Measurements from ENCODE around the gene KRT32.

KRT32 gene

DNA sequence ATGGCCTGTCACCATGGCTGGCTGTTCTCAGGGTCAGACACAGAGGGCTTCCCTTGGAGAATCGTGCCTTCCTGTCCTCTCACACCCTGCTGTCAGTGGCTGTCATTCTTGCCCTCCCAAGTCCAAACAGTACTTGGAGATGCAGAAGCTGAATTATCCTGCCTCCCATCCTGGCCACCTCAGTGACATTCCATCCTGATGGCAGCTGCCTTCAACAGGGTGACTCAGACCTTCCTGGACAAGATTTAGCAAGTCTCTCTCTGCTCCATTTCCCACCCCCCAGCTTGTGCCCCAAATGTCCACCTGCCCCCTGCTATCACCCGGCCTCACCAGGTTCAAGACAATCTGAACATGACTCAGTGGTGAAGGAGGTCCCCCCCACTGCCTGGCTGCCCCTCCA, 27.3 kb upstream of the KRT32 start:
- no peak for DNase-seq (ENCODE audit: low read depth)
- no peak overlapping the region for H3K4me3 ChIP-seq (ENCODE audit: low read depth, low read length)
- in situ Hi-C loops (cut with HindIII; ENCODE audit: low sequenced_read_pairs) = no loop called here
- TF ChIP-seq, protein P1, sequence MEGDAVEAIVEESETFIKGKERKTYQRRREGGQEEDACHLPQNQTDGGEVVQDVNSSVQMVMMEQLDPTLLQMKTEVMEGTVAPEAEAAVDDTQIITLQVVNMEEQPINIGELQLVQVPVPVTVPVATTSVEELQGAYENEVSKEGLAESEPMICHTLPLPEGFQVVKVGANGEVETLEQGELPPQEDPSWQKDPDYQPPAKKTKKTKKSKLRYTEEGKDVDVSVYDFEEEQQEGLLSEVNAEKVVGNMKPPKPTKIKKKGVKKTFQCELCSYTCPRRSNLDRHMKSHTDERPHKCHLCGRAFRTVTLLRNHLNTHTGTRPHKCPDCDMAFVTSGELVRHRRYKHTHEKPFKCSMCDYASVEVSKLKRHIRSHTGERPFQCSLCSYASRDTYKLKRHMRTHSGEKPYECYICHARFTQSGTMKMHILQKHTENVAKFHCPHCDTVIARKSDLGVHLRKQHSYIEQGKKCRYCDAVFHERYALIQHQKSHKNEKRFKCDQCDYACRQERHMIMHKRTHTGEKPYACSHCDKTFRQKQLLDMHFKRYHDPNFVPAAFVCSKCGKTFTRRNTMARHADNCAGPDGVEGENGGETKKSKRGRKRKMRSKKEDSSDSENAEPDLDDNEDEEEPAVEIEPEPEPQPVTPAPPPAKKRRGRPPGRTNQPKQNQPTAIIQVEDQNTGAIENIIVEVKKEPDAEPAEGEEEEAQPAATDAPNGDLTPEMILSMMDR (IDR thresholded peaks at IDR 0.05; ENCODE audit: low read depth, low read length, missing control alignments) = no peak

- H3K4me3 ChIP-seq (ENCODE audit: low read depth, low read length) = no peak overlapping the region
- peak; percentile 19 for DNase-seq (ENCODE audit: low read depth)
- in situ Hi-C loops (cut with HindIII; ENCODE audit: low sequenced_read_pairs) = no loop called here
- TF ChIP-seq, protein P1 (IDR thresholded peaks at IDR 0.05; ENCODE audit: low read depth, low read length, missing control alignments) = no peak
These were observed 25.6 kb upstream of the KRT32 start for GRCh38 chr17:41492771-41493170.

GRCh38 chr17:41492351-41492750, 25.2 kb upstream of the KRT32 start:
- TF ChIP-seq, protein P1 (IDR thresholded peaks at IDR 0.05; ENCODE audit: low read depth, low read length, missing control alignments) = no peak
- DNase-seq (ENCODE audit: low read depth) = no peak
- H3K4me3 ChIP-seq (ENCODE audit: low read depth, low read length) = no peak overlapping the region
- in situ Hi-C loops (cut with HindIII; ENCODE audit: low sequenced_read_pairs) = no loop called here

- in situ Hi-C loops (cut with HindIII; ENCODE audit: low sequenced_read_pairs) = no loop called here
- TF ChIP-seq, protein P1 (IDR thresholded peaks at IDR 0.05; ENCODE audit: low read depth, low read length, missing control alignments) = no peak
- no peak overlapping the region for H3K4me3 ChIP-seq (ENCODE audit: low read depth, low read length)
- DNase-seq (ENCODE audit: low read depth) = no peak
These were observed 24.3 kb upstream of the KRT32 start for GRCh38 chr17:41491476-41491875.

- DNase-seq (ENCODE audit: low read depth) = no peak
- TF ChIP-seq, protein P1 (IDR thresholded peaks at IDR 0.05; ENCODE audit: low read depth, low read length, missing control alignments) = no peak
- in situ Hi-C loops (cut with HindIII; ENCODE audit: low sequenced_read_pairs) = no loop called here
- no peak overlapping the region for H3K4me3 ChIP-seq (ENCODE audit: low read depth, low read length)
These were observed 23.1 kb upstream of the KRT32 start for GRCh38 chr17:41490000-41490990.

DNA sequence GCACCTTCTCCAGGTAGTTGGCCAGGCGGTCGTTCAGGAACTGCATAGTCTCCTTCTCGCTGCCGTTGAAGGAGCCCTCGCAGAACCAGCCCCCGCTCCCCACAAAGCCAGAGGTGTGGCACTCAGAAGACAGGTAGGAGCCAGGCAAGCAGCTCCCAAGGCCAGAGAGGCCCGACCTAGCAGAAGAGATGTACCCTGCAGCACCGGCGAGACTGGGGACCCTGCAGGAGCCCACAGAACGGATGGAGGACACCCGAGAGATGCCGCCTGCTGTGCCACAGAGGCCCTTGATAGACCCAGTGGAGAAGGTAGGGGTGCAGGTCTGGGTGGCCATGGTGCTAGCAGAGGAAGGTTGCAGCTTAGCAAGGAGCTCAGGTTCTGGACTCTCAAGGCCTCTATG, 22.3 kb upstream of the KRT32 start, which contains the start of gene KRT36:
TSS of gene KRT36 (minus strand) at position 380 of the 400 bp plus-strand sequence. CDS start at position 334, 46 bp downstream.
- in situ Hi-C loops (cut with HindIII; ENCODE audit: low sequenced_read_pairs) = no loop called here

More for the DNA sequence above, 22.3 kb upstream of the KRT32 start, which contains the start of gene KRT36:
- no peak within 1 kb of the TSS for H3K4me3 ChIP-seq (ENCODE audit: low read depth, low read length)
- TF ChIP-seq, protein P1 (IDR thresholded peaks at IDR 0.05; ENCODE audit: low read depth, low read length, missing control alignments) = no peak
- DNase-seq (ENCODE audit: low read depth) = no peak

Data from astrocyte of the cerebellum (primary cell).